ENCODE measurements around the gene AQP3. TPM values are rescaled to one million over a fixed set of nuclear protein-coding genes. Genes with fewer than 3 reads are reported as not detected.
"Not testable (repeated sequence)": the region's sequence is repeated elsewhere in the genome, so short reads cannot be mapped to it uniquely, and the experiment has no call there.

The AQP3 gene
- polyA plus RNA-seq, 10 donors, result 4.9 to 26.8 (median 5.7) TPM

GRCh38 chr9:33443464-33444154 is 3.8 kb downstream of the AQP3 start:
- DNase-seq, result no peak

- DNase-seq, result no peak
These were observed 4.3 kb downstream of the AQP3 start for GRCh38 chr9:33443047-33443446.

GRCh38 chr9:33442125-33442524 is 5.3 kb downstream of the AQP3 start:
- DNase-seq, result no peak

DNA sequence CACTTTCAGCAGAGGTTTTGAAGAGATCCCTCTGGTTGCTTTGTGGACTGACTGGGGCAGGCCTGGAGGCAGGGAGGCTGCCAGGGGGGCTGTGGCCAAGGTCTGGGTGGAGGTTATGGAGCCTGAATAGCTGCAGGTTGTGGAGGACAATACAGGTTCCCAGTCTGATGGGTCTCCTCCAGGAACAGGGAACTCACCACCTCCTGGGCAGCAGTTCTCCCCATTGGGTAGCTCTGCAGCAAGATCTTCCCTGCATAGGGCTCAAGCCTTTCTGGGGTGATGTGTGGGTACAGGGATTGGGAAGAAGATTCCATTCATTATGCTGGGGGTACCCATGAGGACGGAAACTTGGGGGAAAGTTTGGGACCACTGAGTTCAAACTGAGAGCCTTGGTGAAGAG is 6.8 kb downstream of the AQP3 start:
- no peak for DNase-seq

GRCh38 chr9:33440204-33440603 is 7.2 kb downstream of the AQP3 start:
- no peak for DNase-seq

- no peak for DNase-seq
These were observed 7.7 kb downstream of the AQP3 start for GRCh38 chr9:33439731-33440130.

DNA sequence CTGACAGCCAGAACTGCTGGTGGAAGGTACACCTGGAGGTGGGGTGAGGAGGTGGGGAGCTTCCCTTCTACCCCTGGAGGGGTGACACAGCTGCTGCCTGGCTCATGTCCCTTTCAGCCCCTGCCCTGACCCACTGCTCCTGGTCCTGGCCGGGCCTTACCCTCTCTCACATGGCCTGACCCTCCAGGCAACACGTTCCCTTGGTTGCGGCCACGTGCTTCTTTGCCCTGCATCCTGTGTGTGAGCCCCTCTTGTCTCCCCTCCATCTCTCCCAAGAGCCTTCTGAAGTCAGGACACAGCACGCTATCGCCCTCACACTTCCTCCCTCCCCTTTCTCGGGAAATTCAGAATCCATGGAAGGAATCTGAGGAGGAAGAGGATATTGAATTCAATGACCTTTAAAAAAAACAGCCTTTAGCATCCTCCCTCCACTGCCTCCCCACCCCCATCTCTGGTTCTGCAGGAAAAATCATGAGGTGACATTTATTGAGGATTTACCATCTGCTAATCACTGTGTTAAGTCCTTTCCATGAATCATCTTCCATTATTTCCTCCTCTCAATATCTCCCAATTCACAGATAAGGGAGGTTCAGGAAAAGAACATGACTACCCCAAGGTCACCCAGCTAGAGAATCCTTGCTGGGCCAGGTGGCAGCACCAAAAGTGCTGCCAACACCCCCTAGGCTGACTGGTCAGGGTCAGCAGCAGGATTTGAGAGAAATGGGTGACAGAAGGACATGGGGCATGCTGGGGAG is 8.3 kb downstream of the AQP3 start:
- DNase-seq, result no peak

DNA sequence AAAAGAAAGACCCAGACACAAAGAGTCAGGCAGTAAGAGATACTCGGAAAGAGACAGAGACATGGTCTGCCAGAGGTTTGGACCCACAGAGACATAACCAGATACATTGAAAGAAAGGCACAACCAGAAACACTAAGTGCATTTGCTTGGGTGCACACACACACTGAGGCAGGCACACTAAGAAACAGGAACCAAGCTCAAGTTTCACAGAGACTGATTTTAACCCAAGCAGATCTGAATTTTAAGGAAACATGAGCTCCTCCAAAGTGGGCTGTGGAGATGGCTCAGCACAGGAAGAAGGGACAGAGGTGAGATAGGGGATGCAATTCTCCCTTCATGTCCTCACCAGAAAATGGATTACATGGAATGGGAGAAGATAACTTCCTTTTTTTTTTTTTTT is 9.5 kb downstream of the AQP3 start:
- DNase-seq, result no peak

- DNase-seq, result no peak
These were observed 10.2 kb downstream of the AQP3 start for GRCh38 chr9:33437205-33437604.

DNA sequence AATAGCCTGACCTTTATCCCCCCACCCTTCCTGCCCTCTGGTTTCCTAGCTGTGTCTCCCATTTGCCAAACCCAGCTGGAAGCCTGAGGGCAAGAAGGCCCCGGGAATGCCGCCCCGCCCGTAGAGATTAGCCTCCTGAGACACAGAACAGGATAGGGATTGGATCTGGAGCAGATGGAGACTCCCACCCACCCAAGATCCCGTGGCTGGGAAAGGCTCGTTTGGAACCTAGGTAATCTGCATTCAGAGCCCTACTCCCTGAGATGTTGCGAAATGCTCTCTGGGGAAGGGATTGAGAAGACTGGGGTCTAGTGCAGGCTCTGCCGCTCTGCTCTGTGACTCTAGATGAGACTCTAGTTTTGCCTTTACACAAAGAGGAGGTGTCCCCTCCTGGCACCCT is 10.9 kb downstream of the AQP3 start:
- DNase-seq, result no peak

- DNase-seq, result no peak
These were observed 11.5 kb downstream of the AQP3 start for GRCh38 chr9:33435821-33436277.

DNA sequence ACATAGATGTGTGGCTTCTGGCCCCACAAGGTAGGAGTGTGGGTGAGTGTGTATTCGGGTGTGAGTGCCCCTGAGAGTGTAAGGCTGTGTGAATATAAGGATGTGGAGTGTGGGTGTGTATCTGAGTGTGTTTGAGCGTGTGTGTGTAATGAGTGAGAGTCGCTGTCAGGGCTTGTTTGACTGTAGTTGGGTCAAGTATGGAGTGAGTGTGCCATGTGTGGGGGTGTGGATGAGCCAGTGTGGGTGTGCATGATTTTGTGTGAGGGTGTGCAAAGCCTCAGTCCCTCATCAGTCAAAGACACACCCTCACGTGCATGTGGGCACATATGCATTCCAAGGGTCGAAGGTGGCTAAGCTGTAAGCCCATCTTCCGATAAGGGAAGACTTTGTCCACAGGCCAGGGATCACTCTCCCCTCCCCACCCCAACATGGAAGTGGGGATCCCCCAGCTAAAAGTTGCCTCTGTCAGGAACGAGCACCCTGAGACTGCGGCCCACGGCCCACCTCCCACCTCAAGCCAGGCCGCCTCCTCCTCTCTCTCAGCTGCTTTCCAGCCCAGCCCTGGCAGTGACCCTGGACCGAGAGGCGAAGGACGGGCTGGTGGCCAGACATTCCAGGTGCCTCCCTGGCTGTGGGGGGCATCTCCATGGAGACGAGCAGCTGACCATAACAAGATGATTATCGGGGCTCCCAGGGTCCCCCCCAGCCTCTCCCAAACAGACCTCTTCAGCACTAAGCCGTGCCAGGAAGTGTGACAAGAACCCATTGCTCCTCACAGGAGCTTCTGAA is 12.9 kb downstream of the AQP3 start:
- no peak for DNase-seq

GRCh38 chr9:33433871-33434270 is 13.5 kb downstream of the AQP3 start:
- DNase-seq, result no peak

DNA sequence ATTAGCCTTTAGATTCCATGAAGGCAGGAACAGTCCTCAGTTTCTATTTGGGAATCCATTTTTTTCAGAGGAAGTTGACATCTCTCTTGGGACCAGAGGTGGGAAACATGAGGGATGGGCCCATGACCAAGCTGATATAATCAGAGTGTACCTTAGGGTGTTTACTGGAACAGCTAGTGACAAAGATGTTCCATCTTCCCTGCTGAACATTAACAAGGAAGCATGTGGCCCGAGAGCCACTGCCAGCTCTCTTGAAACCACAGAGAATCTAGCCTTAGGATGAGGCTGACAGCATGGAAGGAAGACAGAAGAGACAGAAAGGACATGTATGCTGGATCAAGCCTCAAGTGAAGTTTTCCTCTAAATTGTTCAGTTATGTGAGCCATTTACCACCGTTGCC is 16.0 kb downstream of the AQP3 start:
- DNase-seq, result no peak

GRCh38 chr9:33430942-33431341 is 16.5 kb downstream of the AQP3 start:
- DNase-seq, result no peak

DNA sequence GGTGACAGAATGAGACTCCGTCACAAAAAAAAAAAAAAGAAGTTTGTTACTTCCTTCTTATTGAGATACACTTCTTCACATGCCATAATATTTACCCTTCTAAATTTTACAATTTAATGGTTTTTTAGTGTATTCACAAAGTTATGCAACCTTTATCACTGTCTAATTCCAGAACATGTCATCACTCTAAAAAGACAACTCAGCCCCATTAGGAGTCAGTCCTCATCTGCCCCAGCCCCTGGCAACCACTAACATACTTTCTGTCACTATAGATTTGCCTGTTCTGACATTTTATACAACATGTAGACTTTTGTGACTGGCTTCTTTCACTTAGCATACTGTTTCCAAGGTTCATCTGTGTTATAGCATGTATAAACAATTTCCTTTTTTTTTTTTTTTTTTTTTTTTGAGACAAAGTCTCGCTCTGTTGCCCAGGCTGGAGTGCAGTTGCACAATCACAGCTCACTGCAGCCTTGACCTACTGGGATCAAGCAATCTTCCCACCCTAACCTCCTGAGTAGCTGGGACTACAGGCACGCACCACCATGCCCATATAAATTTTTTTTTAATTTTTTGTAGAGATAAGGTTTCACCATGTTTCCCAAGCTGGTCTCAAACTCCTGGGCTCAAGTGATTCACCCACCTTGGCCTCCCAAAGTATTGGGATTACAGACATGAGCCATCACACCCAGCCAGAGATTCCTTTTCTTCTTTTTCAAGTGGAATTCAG is 18.0 kb downstream of the AQP3 start:
- no peak for DNase-seq

DNA sequence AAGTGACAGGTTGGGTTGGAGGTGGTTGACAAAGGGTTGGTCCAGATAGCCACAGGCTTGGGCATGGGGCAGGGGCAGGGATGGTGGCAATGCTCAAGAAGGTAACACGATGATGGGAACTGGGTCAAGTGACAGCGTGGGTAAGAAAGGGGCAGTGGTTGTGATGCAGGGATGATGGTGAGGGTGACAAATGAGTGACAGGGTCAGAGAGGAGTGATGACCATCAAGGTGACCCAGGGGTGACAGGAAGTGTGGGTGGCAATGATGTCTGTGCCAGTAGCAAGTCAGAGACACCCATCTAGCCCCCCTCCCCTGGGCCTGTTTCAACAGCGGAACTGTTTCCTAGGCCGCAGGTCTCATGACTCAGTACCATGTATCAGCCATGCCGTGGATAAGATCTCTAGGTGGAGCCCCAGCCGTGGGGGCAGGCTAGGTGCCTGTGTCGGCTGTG is 20.5 kb downstream of the AQP3 start:
- no peak for DNase-seq

GRCh38 chr9:33425128-33425533 is 22.3 kb downstream of the AQP3 start:
- DNase-seq, result no peak

GRCh38 chr9:33424492-33424891 is 22.9 kb downstream of the AQP3 start:
- DNase-seq, result not testable (repeated sequence)

- not testable (repeated sequence) for DNase-seq
These were observed 23.4 kb downstream of the AQP3 start for GRCh38 chr9:33424043-33424442.

GRCh38 chr9:33419708-33420303 is 27.6 kb downstream of the AQP3 start:
- DNase-seq, result no peak

Data from muscle of back (tissue), 11 donors.